Measurements from ENCODE around the gene AGAP1.

AGAP1 gene

GRCh38 chr2:236119476-236119875 is 625.6 kb downstream of the AGAP1 start:
- Histone ChIP-seq H3K9ac (ENCODE audit: low read length) (no peak overlapping the region), H3K36me3 (ENCODE audit: control insufficient read depth, insufficient read depth, low read length, severe bottlenecking) (peaks cover 3% of the 10 kb centered on the region), H3K9me3 (ENCODE audit: control insufficient read depth, low read length) (no peaks in the 10 kb centered on the region), H3K4me1 (ENCODE audit: control insufficient read depth, insufficient read depth, low read length) (no peaks in the 10 kb centered on the region), H3K4me3 (ENCODE audit: low read length) (no peak overlapping the region), H3K27me3 (replicated peaks; ENCODE audit: control insufficient read depth, insufficient read depth, low read length) (no peaks in the 10 kb centered on the region)
- no peak for DNase-seq (ENCODE audit: low read depth)

GRCh38 chr2:236120141-236120601 is 626.3 kb downstream of the AGAP1 start:
- Histone ChIP-seq H3K9ac (ENCODE audit: low read length) (no peak overlapping the region), H3K9me3 (ENCODE audit: control insufficient read depth, low read length) (no peaks in the 10 kb centered on the region), H3K4me1 (ENCODE audit: control insufficient read depth, insufficient read depth, low read length) (no peaks in the 10 kb centered on the region), H3K27me3 (replicated peaks; ENCODE audit: control insufficient read depth, insufficient read depth, low read length) (no peaks in the 10 kb centered on the region), H3K4me3 (ENCODE audit: low read length) (no peak overlapping the region), H3K36me3 (ENCODE audit: control insufficient read depth, insufficient read depth, low read length, severe bottlenecking) (peaks cover 8% of the 10 kb centered on the region)
- no peak for DNase-seq (ENCODE audit: low read depth)

- Histone ChIP-seq H3K36me3 (ENCODE audit: control insufficient read depth, insufficient read depth, low read length, severe bottlenecking) (peaks cover 13% of the 10 kb centered on the region), H3K4me1 (ENCODE audit: control insufficient read depth, insufficient read depth, low read length) (no peaks in the 10 kb centered on the region), H3K4me3 (ENCODE audit: low read length) (no peak overlapping the region), H3K9ac (ENCODE audit: low read length) (no peak overlapping the region), H3K9me3 (ENCODE audit: control insufficient read depth, low read length) (no peaks in the 10 kb centered on the region), H3K27me3 (replicated peaks; ENCODE audit: control insufficient read depth, insufficient read depth, low read length) (no peaks in the 10 kb centered on the region)
- no peak for DNase-seq (ENCODE audit: low read depth)
Measured at GRCh38 chr2:236120829-236121228, 627.0 kb downstream of the AGAP1 start.

GRCh38 chr2:236121546-236121945 is 627.7 kb downstream of the AGAP1 start:
- no peak for DNase-seq (ENCODE audit: low read depth)
- H3K27me3 ChIP-seq (replicated peaks; ENCODE audit: control insufficient read depth, insufficient read depth, low read length), result no peaks in the 10 kb centered on the region

GRCh38 chr2:236122236-236122635 is 628.4 kb downstream of the AGAP1 start:
- DNase-seq (ENCODE audit: low read depth), result no peak
- no peaks in the 10 kb centered on the region for H3K27me3 ChIP-seq (replicated peaks; ENCODE audit: control insufficient read depth, insufficient read depth, low read length)
- peaks cover 17% of the 10 kb centered on the region for H3K36me3 ChIP-seq (ENCODE audit: control insufficient read depth, insufficient read depth, low read length, severe bottlenecking)
- no peak overlapping the region for H3K4me3 ChIP-seq (ENCODE audit: low read length)
- H3K9ac ChIP-seq (ENCODE audit: low read length), result no peak overlapping the region
- H3K4me1 ChIP-seq (ENCODE audit: control insufficient read depth, insufficient read depth, low read length), result no peaks in the 10 kb centered on the region
- H3K9me3 ChIP-seq (ENCODE audit: control insufficient read depth, low read length), result no peaks in the 10 kb centered on the region

More at GRCh38 chr2:236121546-236121945, 627.7 kb downstream of the AGAP1 start:
- H3K9me3 ChIP-seq (ENCODE audit: control insufficient read depth, low read length), result no peaks in the 10 kb centered on the region
- H3K9ac ChIP-seq (ENCODE audit: low read length), result no peak overlapping the region
- H3K4me1 ChIP-seq (ENCODE audit: control insufficient read depth, insufficient read depth, low read length), result no peaks in the 10 kb centered on the region
- no peak overlapping the region for H3K4me3 ChIP-seq (ENCODE audit: low read length)
- peaks cover 17% of the 10 kb centered on the region for H3K36me3 ChIP-seq (ENCODE audit: control insufficient read depth, insufficient read depth, low read length, severe bottlenecking)

- no peaks in the 10 kb centered on the region for H3K4me1 ChIP-seq (ENCODE audit: control insufficient read depth, insufficient read depth, low read length)
- H3K9me3 ChIP-seq (ENCODE audit: control insufficient read depth, low read length), result no peaks in the 10 kb centered on the region
- no peak overlapping the region for H3K4me3 ChIP-seq (ENCODE audit: low read length)
- peaks cover 17% of the 10 kb centered on the region for H3K36me3 ChIP-seq (ENCODE audit: control insufficient read depth, insufficient read depth, low read length, severe bottlenecking)
- no peak overlapping the region for H3K9ac ChIP-seq (ENCODE audit: low read length)
- no peak for DNase-seq (ENCODE audit: low read depth)
- no peaks in the 10 kb centered on the region for H3K27me3 ChIP-seq (replicated peaks; ENCODE audit: control insufficient read depth, insufficient read depth, low read length)
Measured at GRCh38 chr2:236123716-236124115, 629.9 kb downstream of the AGAP1 start.

GRCh38 chr2:236124182-236124893 is 630.5 kb downstream of the AGAP1 start:
- no peak for DNase-seq (ENCODE audit: low read depth)
- H3K9me3 ChIP-seq (ENCODE audit: control insufficient read depth, low read length), result no peaks in the 10 kb centered on the region
- H3K36me3 ChIP-seq (ENCODE audit: control insufficient read depth, insufficient read depth, low read length, severe bottlenecking), result peaks cover 17% of the 10 kb centered on the region
- no peak overlapping the region for H3K4me3 ChIP-seq (ENCODE audit: low read length)
- no peaks in the 10 kb centered on the region for H3K4me1 ChIP-seq (ENCODE audit: control insufficient read depth, insufficient read depth, low read length)
- no peak overlapping the region for H3K9ac ChIP-seq (ENCODE audit: low read length)
- no peaks in the 10 kb centered on the region for H3K27me3 ChIP-seq (replicated peaks; ENCODE audit: control insufficient read depth, insufficient read depth, low read length)

- H3K9me3 ChIP-seq (ENCODE audit: control insufficient read depth, low read length), result no peaks in the 10 kb centered on the region
- no peak overlapping the region for H3K4me3 ChIP-seq (ENCODE audit: low read length)
- H3K4me1 ChIP-seq (ENCODE audit: control insufficient read depth, insufficient read depth, low read length), result no peaks in the 10 kb centered on the region
- H3K9ac ChIP-seq (ENCODE audit: low read length), result no peak overlapping the region
- DNase-seq (ENCODE audit: low read depth), result no peak
- peaks cover 17% of the 10 kb centered on the region for H3K36me3 ChIP-seq (ENCODE audit: control insufficient read depth, insufficient read depth, low read length, severe bottlenecking)
- H3K27me3 ChIP-seq (replicated peaks; ENCODE audit: control insufficient read depth, insufficient read depth, low read length), result no peaks in the 10 kb centered on the region
Measured at GRCh38 chr2:236125541-236125940, 631.7 kb downstream of the AGAP1 start.

GRCh38 chr2:236127010-236127409 is 633.2 kb downstream of the AGAP1 start:
- Histone ChIP-seq H3K4me3 (ENCODE audit: low read length) (no peak overlapping the region), H3K9ac (ENCODE audit: low read length) (no peak overlapping the region), H3K9me3 (ENCODE audit: control insufficient read depth, low read length) (no peaks in the 10 kb centered on the region), H3K4me1 (ENCODE audit: control insufficient read depth, insufficient read depth, low read length) (no peaks in the 10 kb centered on the region), H3K36me3 (ENCODE audit: control insufficient read depth, insufficient read depth, low read length, severe bottlenecking) (peaks cover 17% of the 10 kb centered on the region), H3K27me3 (replicated peaks; ENCODE audit: control insufficient read depth, insufficient read depth, low read length) (no peaks in the 10 kb centered on the region)
- DNase-seq (ENCODE audit: low read depth), result no peak

GRCh38 chr2:236128321-236128720 is 634.5 kb downstream of the AGAP1 start:
- no peaks in the 10 kb centered on the region for H3K27me3 ChIP-seq (replicated peaks; ENCODE audit: control insufficient read depth, insufficient read depth, low read length)
- no peaks in the 10 kb centered on the region for H3K4me1 ChIP-seq (ENCODE audit: control insufficient read depth, insufficient read depth, low read length)
- peaks cover 17% of the 10 kb centered on the region for H3K36me3 ChIP-seq (ENCODE audit: control insufficient read depth, insufficient read depth, low read length, severe bottlenecking)
- no peak for DNase-seq (ENCODE audit: low read depth)
- no peaks in the 10 kb centered on the region for H3K9me3 ChIP-seq (ENCODE audit: control insufficient read depth, low read length)
- no peak overlapping the region for H3K4me3 ChIP-seq (ENCODE audit: low read length)
- H3K9ac ChIP-seq (ENCODE audit: low read length), result no peak overlapping the region

GRCh38 chr2:236129935-236130334 is 636.1 kb downstream of the AGAP1 start:
- Histone ChIP-seq H3K9ac (ENCODE audit: low read length) (no peak overlapping the region), H3K36me3 (ENCODE audit: control insufficient read depth, insufficient read depth, low read length, severe bottlenecking) (peaks cover 9% of the 10 kb centered on the region), H3K4me3 (ENCODE audit: low read length) (no peak overlapping the region), H3K9me3 (ENCODE audit: control insufficient read depth, low read length) (no peaks in the 10 kb centered on the region), H3K27me3 (replicated peaks; ENCODE audit: control insufficient read depth, insufficient read depth, low read length) (no peaks in the 10 kb centered on the region), H3K4me1 (ENCODE audit: control insufficient read depth, insufficient read depth, low read length) (no peaks in the 10 kb centered on the region)
- DNase-seq (ENCODE audit: low read depth), result no peak
